ENCODE results near the gene HSD11B1.

HSD11B1 gene

GRCh38 chr1:209729436-209729835, 24.8 kb downstream of the HSD11B1 start:
- no peak for DNase-seq

DNA sequence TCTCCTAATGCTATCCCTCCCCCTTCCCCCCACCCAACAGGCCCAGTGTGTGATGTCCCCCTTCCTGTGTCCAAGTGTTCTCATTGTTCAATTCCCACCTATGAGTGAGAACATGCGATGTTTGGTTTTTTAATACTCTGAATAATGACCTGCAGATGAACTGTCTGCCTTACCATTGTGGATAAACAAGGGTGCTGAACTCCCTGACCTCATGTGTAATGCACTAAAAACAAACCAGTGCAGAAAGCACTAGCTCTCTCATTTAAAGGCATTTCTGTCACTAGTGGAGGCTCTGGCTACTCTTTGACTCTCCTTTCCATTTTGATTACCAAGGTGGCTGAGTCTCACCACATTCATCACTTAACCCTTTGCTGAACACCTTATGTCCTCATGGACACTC, 28.1 kb downstream of the HSD11B1 start:
- no peak for DNase-seq

- DNase-seq: no peak
These were observed 29.0 kb downstream of the HSD11B1 start for GRCh38 chr1:209733409-209734192.

- DNase-seq: no peak
These were observed 32.0 kb downstream of the HSD11B1 start for GRCh38 chr1:209736490-209737117.

DNA sequence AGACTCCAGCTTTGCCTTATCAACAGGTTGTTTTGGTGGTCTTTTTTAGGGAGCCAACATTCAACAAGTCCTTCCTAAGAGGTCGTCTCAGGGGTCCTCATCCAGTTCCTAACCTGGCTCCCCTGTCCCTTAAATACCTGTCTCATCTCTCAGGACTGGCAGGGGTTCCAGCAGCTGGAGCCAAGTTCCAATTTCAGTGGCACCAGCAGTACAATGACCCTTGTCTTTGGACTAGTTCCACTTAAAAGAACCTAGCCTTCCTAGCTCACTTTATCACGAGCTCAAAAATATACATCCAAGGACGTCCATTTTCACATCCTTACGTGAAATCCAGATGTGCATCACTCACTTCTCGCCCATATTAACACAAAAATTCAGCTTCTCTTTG, 32.5 kb downstream of the HSD11B1 start:
- DNase-seq: no peak

DNA sequence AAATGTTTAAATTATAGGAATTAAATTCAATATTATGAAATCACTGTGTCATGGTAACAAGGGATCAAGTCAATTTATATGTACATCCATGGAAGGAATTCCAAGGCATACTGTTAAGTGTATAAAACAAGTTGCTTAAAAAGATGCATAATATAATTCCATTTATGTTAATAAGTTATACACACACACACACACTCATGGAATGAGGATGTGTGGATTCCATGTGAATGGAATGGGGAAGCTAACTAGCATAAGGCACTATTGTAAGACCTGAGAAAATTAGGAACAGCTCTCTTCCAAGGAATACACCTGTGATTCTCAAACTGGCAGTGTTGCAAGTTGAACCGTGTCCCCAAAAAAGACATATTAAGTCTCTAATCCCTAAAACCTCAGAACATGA, 33.6 kb downstream of the HSD11B1 start:
- no peak for DNase-seq

GRCh38 chr1:209741193-209741592, 36.5 kb downstream of the HSD11B1 start:
- DNase-seq: no peak

- DNase-seq: no peak
These were observed 37.2 kb downstream of the HSD11B1 start for GRCh38 chr1:209741889-209742288.

DNA sequence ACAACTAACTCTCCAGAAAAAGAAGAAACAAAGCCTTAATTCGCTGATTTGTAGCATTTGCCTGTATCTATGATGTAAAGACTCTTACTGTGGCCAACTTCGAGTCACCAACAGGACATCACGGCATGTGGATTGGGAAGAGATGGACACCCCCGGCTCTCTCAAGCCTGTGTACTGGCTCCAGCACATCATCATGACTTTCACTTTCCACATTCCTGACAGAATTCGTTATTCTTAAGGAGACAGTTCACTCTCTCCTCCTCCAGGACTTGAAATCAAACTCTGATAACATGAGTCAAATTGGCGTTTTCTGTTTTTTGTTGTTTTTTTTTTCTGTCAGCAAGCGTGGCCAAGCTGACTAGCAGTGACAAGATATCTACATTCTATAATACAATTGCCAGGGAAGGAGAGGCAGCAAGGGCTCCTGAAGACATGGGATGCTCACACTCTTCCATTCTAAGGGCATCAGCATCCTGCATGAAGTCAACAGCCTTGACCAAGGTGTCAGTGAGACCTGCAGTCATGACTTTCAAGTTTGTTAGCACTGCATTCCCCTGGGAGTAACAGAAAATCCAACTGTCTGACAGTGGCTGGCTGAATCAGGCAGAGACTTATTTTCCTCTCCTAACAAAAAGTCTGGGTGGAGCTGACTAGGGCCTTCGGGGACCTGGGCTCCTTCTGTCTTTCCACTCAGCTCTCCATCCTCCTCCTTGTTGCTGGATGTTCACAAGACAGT, 37.9 kb downstream of the HSD11B1 start:
- no peak for DNase-seq

DNA sequence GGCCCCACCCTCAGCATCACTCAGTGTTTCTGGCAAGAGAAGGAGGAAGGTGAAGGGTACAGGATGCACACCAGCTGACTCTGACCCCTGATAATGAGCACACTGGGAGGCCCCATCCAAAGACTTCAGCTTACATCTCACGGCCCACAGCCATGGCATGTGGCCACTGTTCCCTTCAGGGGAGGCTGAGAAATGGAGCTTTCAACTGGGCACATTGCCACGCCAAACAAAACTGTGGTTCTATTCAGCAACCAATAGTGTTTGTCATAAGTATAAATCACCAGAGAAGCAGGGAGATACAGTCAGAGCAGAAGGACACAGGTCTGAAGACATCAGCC, 38.5 kb downstream of the HSD11B1 start:
- DNase-seq: no peak

GRCh38 chr1:209746451-209747165, 42.0 kb downstream of the HSD11B1 start:
- peak; percentile 58 for DNase-seq

DNA sequence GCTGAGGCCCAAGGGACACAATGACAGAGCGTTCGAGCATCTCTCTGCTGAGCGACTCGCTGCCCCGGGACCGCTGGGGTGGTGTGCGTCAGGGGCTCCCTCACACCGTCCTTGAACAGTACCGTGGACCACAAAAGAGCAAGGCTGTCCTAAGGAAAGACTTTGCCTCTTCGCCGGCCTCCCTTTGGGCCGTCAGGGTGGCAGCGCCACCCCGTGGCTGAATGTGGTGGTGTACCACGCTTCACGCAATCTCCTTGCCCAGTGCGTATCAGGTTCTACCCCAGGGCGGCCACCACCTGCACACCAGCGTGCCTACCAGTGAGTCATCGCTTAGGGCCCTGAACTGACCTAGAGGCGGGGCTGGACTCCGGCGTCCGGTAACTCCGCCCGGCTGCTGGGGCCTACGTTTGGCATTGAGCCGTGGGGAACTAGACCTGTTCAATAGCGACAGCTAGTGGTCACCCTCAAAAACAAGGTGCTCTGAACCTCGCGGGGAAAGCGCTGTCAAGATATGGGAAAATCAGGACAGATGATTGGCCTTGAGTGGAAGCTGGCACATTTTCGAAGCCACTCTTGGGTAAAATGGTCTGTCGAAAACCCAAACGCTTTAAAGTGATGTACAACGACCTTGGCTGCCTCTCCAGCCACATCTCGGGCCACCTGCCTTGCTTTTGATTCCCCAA, 43.1 kb downstream of the HSD11B1 start:
- peak; percentile 71 for DNase-seq

GRCh38 chr1:209748620-209749019, 44.0 kb downstream of the HSD11B1 start:
- DNase-seq: no peak

DNA sequence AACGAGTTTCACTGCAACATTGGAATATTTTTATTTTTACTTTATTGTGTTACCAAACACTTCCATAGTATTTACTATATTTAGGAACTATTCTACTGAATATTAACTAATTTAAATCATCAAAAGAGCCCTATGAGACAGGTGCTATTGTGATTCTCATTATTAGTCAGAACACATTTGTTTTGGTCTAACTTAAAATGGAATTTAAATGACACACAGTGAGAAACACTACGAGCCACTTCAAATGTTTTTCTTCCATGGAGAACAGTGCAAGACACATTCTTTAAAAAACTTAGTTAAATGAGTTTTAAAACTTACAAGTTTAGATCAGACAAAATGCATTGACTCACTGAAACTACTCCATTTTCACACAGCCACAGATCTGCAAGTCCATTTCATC, 44.6 kb downstream of the HSD11B1 start:
- DNase-seq: no peak

- DNase-seq: no peak
These were observed 45.2 kb downstream of the HSD11B1 start for GRCh38 chr1:209749670-209750323.

- no peak for DNase-seq
These were observed 47.1 kb downstream of the HSD11B1 start for GRCh38 chr1:209751627-209752231.

DNA sequence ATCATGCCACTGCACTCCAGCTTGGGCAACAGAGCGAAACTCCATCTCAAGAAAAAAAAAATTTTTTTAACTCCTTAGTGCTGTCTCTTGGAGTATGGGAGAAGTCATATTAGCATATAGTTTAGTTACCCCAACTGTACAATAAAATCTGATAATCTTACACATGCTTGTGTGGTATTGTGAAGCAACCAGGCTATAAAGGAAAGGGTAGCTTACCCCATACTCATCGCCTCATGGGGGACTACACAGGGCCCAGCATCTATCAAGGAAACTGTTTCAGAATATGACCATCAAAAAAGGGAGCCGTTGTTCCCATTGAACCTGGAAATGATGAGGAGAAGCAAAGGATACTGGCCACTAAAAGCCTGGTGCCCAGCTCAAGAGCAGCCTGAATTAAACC, 48.2 kb downstream of the HSD11B1 start:
- no peak for DNase-seq

DNA sequence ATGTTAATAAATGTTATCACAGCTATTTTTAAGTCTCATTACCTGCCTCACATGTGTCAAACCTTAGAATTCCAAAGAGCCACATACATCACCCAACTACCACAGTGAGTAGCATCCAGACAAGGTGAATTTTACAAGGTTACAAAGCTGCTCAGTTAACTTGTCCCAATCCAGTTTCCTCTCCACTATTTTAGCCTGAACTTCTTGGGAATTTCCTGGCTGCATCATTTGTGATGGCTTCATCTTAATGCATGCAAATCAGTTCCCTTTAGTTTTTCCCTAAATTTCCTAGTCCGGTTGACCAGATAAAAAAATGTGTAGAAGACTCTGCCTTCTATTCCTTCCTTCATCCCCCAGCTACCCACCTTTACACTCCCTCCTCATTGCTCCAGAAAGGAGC, 50.6 kb downstream of the HSD11B1 start:
- DNase-seq: no peak

- no peak for DNase-seq
These were observed 51.4 kb downstream of the HSD11B1 start, which contains the start of gene TRAF3IP3 for GRCh38 chr1:209755926-209756614. TSS of gene TRAF3IP3 (plus strand) at chr1:209756053. CDS start at chr1:209760040, 3,987 bp downstream.

DNA sequence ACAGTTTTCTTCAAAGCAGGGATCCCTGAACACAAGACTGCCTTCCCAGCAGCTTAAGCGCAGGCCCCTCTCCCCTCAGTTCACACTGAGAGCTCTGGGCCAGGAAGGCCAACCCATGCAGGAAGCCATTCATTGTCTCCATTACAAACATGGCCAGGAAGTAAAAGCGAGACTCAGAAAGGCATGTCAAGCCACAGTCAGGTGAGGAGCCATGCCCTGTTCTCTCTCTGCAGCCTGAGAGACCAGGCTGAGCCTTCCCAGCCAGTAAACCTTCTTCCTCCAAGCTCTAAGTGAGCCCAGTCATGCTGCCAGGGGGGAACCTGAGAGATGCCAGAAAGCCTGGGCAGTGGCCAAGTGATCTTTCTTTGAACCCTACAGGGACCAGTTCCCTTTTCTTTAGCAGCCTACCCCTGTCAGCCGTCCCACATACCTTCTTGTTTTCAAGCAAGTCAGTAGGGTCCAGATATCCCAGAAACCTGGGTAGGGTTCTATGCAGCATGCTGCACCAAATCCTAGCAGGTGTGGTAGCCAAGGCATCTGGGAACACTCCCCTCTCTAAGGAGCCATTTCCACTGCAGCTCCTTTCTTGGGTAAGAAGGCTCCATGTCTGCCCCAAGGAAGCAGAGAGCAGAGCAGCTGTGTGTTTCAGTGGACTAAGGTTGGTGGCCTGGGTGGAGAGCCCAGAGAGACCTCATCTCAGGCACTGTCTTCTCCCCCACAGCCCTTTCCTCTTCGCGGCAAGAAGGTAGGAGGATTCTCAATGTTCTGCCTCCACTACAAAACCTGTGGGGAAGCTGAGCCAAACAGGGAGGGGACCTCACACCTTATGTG, 52.2 kb downstream of the HSD11B1 start:
- DNase-seq: no peak
